ENCODE data around the gene TMEM203.

The TMEM203 gene

DNA sequence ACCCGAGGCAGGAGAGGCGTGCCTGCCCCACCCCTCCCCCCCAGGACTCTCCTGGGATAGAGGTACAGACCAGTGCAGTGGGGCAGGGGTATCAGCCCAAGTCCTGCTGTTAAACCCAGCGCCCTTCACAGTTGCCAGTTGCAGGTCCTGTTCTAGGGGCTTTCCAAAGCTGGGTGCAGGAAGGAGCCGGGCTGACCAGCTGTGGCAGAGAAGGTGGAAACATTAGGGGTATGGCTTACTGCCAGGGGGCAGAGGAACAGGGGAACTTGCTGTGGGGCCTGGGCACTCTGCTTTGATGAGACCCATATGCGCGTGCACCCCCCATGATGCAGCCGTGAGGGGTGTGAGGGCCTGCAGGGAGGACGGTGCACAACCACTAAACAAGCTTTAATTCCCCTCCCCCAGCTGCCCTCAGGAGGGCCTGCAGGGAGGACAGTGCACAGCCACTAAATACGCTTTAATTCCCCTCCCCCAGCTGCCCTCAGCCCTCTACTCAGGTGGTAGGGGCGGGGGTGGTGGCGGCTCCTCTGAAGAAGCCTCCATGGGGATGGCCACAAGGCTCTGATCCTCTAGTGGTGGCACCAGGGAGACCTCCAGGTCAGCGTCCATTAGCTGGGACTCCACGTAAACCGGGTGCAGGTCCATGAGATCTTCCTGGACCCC is 34.8 kb downstream of the TMEM203 start:
- TF ChIP-seq, protein P1, sequence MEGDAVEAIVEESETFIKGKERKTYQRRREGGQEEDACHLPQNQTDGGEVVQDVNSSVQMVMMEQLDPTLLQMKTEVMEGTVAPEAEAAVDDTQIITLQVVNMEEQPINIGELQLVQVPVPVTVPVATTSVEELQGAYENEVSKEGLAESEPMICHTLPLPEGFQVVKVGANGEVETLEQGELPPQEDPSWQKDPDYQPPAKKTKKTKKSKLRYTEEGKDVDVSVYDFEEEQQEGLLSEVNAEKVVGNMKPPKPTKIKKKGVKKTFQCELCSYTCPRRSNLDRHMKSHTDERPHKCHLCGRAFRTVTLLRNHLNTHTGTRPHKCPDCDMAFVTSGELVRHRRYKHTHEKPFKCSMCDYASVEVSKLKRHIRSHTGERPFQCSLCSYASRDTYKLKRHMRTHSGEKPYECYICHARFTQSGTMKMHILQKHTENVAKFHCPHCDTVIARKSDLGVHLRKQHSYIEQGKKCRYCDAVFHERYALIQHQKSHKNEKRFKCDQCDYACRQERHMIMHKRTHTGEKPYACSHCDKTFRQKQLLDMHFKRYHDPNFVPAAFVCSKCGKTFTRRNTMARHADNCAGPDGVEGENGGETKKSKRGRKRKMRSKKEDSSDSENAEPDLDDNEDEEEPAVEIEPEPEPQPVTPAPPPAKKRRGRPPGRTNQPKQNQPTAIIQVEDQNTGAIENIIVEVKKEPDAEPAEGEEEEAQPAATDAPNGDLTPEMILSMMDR (IDR thresholded peaks at IDR 0.05; ENCODE audit: low read depth, low read length), result no peak
- DNase-seq (ENCODE audit: low read depth in 2 of 2), result no peak
- H3K4me3 ChIP-seq (replicated peaks in 1 of 2; ENCODE audit: low read depth in 2 of 2, low read length in 2 of 2), result no peak overlapping the region

DNA sequence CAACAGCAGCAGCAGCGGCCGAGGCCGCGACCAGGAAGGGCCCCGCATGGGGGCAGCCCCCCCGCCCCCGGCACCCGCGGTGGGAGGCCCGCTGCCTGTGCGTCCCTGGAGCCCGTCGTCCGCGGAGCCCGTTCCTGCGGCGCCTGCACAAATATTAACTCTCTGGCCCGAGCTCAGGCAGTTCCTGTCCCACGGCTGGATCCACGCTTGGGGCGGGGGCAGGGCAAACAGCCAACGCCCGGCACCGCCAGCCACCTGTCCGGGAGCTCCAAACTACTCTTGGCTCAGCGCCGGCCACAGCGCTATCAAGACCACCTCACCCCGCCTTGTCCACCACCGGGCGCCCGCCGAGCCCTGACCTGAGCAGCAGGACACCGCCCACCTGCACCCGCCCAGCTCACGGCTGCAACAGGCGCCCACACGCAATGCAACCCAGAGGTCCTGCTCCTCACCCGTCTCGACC is 35.5 kb downstream of the TMEM203 start, which contains the start of gene LRRC26:
LRRC26 (minus strand) TSS at position 156 of the 463 bp plus-strand sequence; CDS start at position 48, 108 bp downstream.
- no peak within 1 kb of the TSS for H3K4me3 ChIP-seq (replicated peaks in 1 of 2; ENCODE audit: low read depth in 2 of 2, low read length in 2 of 2)
- no peak for DNase-seq (ENCODE audit: low read depth in 2 of 2)
- TF ChIP-seq, protein P1 (IDR thresholded peaks at IDR 0.05; ENCODE audit: low read depth, low read length), result no peak

DNA sequence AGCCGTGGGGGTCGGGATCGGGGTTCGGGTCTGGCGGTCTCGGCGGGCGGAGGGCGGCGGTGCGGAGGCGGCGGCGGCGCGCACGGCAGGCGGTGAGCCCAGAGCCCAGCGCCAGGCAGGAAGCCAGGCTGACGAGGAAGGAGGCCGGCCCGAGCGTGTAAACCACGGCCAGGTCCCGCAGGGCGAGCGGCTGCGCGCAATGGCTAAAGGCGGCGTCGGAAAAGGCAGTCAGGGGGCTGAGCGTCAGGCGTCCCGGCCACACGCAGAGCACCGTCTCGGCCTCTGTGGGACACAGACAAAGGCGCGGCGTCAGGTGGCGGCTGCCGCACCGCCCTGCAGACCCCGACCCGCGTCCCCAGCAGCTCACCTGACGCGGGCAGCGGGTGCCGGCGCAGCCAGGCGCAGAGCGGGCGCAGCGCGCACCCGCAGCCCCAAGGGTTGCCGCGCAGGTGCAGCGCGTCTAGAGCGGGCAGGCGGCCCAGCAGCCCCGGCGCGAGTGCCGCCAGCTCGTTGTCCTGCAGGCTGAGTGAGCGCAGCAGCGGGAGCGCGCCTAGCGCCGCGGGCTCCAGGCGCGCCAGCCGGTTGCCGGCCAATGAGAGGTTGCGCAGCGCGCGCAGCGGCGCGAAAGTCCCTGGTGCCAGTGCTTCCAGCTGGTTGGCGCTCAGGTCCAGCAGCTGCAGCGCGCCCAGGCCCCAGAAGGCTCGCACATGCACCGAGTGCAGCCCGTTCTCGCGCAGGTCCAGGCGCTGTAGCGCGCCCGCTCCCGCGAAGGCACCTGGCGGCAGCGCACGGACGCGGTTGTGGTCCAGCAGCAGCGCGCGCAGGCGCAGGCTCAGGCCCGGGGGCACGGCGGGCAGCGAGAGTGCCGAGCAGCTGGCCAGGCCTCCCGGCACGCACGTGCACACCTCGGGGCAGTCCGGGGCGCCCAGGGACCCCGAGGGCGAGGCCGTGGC is 36.3 kb downstream of the TMEM203 start:
- peak; percentile 24 to 39 for DNase-seq (ENCODE audit: low read depth in 2 of 2)
- TF ChIP-seq, protein P1 (IDR thresholded peaks at IDR 0.05; ENCODE audit: low read depth, low read length), result no peak
- no peak overlapping the region for H3K4me3 ChIP-seq (replicated peaks in 1 of 2; ENCODE audit: low read depth in 2 of 2, low read length in 2 of 2)

DNA sequence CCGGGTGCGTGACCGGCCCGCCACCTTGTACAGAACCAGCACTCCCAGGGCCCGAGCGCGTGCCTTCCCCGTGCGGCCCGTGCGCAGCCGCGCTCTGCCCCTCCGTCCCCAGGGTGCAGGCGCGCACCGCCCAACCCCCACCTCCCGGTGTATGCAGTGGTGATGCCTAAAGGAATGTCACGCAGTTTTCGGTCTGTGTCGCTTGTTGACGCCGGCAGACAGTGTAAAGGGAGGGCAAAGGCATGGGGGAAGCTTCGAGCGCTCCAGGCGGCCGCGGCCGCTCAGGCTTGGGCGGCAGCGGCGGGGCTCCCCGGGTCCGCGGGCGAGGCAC is 36.9 kb downstream of the TMEM203 start:
- H3K4me3 ChIP-seq (replicated peaks in 1 of 2; ENCODE audit: low read depth in 2 of 2, low read length in 2 of 2), result no peak overlapping the region
- TF ChIP-seq, protein P1 (IDR thresholded peaks at IDR 0.05; ENCODE audit: low read depth, low read length), result no peak
- no peak for DNase-seq (ENCODE audit: low read depth in 2 of 2)

DNA sequence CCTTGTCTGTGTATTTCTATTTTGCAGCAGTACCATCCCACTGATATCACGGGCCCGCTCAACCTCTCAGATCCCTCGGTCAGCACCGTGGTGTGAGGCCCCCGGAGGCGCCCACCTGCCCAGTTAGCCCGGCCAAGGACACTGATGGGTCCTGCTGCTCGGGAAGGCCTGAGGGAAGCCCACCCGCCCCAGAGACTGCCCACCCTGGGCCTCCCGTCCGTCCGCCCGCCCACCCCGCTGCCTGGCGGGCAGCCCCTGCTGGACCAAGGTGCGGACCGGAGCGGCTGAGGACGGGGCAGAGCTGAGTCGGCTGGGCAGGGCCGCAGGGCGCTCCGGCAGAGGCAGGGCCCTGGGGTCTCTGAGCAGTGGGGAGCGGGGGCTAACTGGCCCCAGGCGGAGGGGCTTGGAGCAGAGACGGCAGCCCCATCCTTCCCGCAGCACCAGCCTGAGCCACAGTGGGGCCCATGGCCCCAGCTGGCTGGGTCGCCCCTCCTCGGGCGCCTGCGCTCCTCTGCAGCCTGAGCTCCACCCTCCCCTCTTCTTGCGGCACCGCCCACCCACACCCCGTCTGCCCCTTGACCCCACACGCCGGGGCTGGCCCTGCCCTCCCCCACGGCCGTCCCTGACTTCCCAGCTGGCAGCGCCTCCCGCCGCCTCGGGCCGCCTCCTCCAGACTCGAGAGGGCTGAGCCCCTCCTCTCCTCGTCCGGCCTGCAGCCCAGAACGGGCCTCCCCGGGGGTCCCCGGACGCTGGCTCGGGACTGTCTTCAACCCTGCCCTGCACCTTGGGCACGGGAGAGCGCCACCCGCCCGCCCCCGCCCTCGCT is 37.5 kb downstream of the TMEM203 start:
- no peak overlapping the region for H3K4me3 ChIP-seq (replicated peaks in 1 of 2; ENCODE audit: low read depth in 2 of 2, low read length in 2 of 2)
- TF ChIP-seq, protein P1 (IDR thresholded peaks at IDR 0.05; ENCODE audit: low read depth, low read length), result no peak
- peak in 1 of 2 donors; percentile 17 for DNase-seq (ENCODE audit: low read depth in 2 of 2)

DNA sequence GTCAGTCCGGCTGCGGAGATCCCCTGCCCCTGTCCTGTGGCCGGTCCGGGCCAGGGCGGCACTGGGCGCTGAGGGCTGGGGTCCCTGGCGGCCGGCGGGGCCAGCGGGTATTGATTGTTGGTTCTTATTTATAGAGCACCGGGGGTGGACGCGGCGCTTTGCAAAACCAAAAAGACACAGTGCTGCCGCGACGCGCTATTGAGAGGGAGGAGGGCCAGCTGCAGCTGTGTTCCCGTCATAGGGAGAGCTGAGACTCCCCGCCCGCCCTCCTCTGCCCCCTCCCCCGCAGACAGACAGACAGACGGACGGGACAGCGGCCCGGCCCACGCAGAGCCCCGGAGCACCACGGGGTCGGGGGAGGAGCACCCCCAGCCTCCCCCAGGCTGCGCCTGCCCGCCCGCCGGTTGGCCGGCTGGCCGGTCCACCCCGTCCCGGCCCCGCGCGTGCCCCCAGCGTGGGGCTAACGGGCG is 38.1 kb downstream of the TMEM203 start:
- TF ChIP-seq, protein P1 (IDR thresholded peaks at IDR 0.05; ENCODE audit: low read depth, low read length), result no peak
- no peak overlapping the region for H3K4me3 ChIP-seq (replicated peaks in 1 of 2; ENCODE audit: low read depth in 2 of 2, low read length in 2 of 2)
- DNase-seq (ENCODE audit: low read depth in 2 of 2), result no peak
